Activated CD4-positive, alpha-beta T cell treated with anti-CD3 and anti-CD28 coated beads, Interleukin-2, amount 10 ng/mL, durations not matched to agents 7 days and 5 days (primary cell): Measurements from ENCODE around the gene NUDT21. TPM values are rescaled to one million over a fixed set of nuclear protein-coding genes. Genes with fewer than 3 reads are reported as not detected.
"Not testable (repeated sequence)": the region's sequence is repeated elsewhere in the genome, so short reads cannot be mapped to it uniquely, and the experiment has no call there.

Source experiments
- CTCF ChIA-PET: fragments of 350-600 bp; sonication (Branson Sonifier 250); formaldehyde crosslinking; loops from one replicate; lab custom pipeline; 2021; ENCODE audit warnings: antibody characterized with exemption; lab: Charles Lee
- POLR2A ChIA-PET: fragments of 350-600 bp; sonication (Branson Sonifier 250); formaldehyde crosslinking; loops from one replicate; lab custom pipeline; 2021; ENCODE audit warnings: antibody characterized with exemption; lab: Charles Lee
- DNase-seq: peaks from one replicate; pipeline ENCODE4 v3.0.0-alpha.2; 2020
- H3K27ac Mint-ChIP-seq: one replicate; pipeline ENCODE4 v1.8.0; 2021; ENCODE audit warnings: mild to moderate bottlenecking, moderate library complexity, mixed read lengths
- H3K27me3 Mint-ChIP-seq: one replicate; pipeline ENCODE4 v1.8.0; 2021; ENCODE audit warnings: mixed read lengths
- H3K36me3 Mint-ChIP-seq: one replicate; pipeline ENCODE4 v1.8.0; 2021; ENCODE audit warnings: low read depth, mixed read lengths
- H3K4me1 Mint-ChIP-seq: one replicate; pipeline ENCODE4 v1.8.0; 2021; ENCODE audit warnings: mixed read lengths
- H3K4me3 Mint-ChIP-seq: one replicate; pipeline ENCODE4 v1.8.0; 2021; ENCODE audit warnings: mild to moderate bottlenecking, moderate library complexity, mixed read lengths
- H3K9me3 Mint-ChIP-seq: one replicate; pipeline ENCODE4 v1.8.0; 2021; ENCODE audit warnings: mixed read lengths
- total RNA-seq, 2 experiments: library from RNA; stranded (reverse); gene quantifications; one replicate each; pipeline ENCODE4 v1.2.3, GENCODE V29; 2021

Gene NUDT21
- total RNA-seq, 2 experiments from 2014 or later, result 213 to 241 TPM

- H3K36me3 Mint-ChIP-seq, result peaks cover 86% of the 10 kb centered on the region
These were observed 68.2 kb downstream of the NUDT21 start for GRCh38 chr16:56382901-56383355.

GRCh38 chr16:56382459-56382858 is 68.7 kb downstream of the NUDT21 start:
- H3K4me1 Mint-ChIP-seq, result no peaks in the 10 kb centered on the region
- no peak overlapping the region for H3K27ac Mint-ChIP-seq
- no peak overlapping the region for H3K4me3 Mint-ChIP-seq
- H3K36me3 Mint-ChIP-seq, result peaks cover 84% of the 10 kb centered on the region
- ChIA-PET POLR2A (no interaction called here), CTCF (interaction anchor here (1.5 to 1.6 kb wide), 2 partner anchors 19 to 26 kb away, joined by 3 to 5 read pairs; no protein-coding TSS in a partner anchor)
- H3K27me3 Mint-ChIP-seq, result no peaks in the 10 kb centered on the region
- peaks cover 29% of the 10 kb centered on the region for H3K9me3 Mint-ChIP-seq
- no peak for DNase-seq

More at GRCh38 chr16:56382901-56383355, 68.2 kb downstream of the NUDT21 start:
- DNase-seq, result no peak
- Mint-ChIP-seq H3K4me1 (no peaks in the 10 kb centered on the region), H3K9me3 (peaks cover 29% of the 10 kb centered on the region), H3K27me3 (no peaks in the 10 kb centered on the region), H3K4me3 (no peak overlapping the region), H3K27ac (no peak overlapping the region)
- CTCF ChIA-PET, result interaction anchor here (1.5 to 1.6 kb wide), 2 partner anchors 18 to 26 kb away, joined by 3 to 5 read pairs; no protein-coding TSS in a partner anchor
- POLR2A ChIA-PET, result no interaction called here

GRCh38 chr16:56380778-56381485 is 70.2 kb downstream of the NUDT21 start:
- peak overlapping the region; percentile 31 for H3K27ac Mint-ChIP-seq
- peaks cover 74% of the 10 kb centered on the region for H3K36me3 Mint-ChIP-seq
- H3K27me3 Mint-ChIP-seq, CTCF ChIA-PET, DNase-seq, POLR2A ChIA-PET, H3K4me3 Mint-ChIP-seq, H3K4me1 Mint-ChIP-seq: not testable (repeated sequence)
- H3K9me3 Mint-ChIP-seq, result peaks cover 29% of the 10 kb centered on the region

Other genes starting within 250 kb of the NUDT21 start
- 10 to 100 TPM; 52.5 to 58.5 TPM for gene AMFR, start 25.8 kb downstream of the NUDT21 start, total RNA-seq
- gene OGFOD1, start 222 bp upstream of the NUDT21 start, total RNA-seq, result 10 to 100 TPM; 43.8 to 44.2 TPM
- 10 to 100 TPM; 16.7 to 21.5 TPM for gene BBS2, start 68.7 kb upstream of the NUDT21 start, total RNA-seq
- gene MT4, start 113.7 kb upstream of the NUDT21 start, total RNA-seq, result not detected
- gene MT3, start 138.2 kb upstream of the NUDT21 start, total RNA-seq, result 1 to 10 TPM; 3.0 to 3.8 TPM
- 100 to 1,000 TPM; 146 to 268 TPM for gene MT2A, start 157.3 kb upstream of the NUDT21 start, total RNA-seq
- gene MT1E, start 174.4 kb upstream of the NUDT21 start, total RNA-seq, result 100 to 1,000 TPM; 100 to 154 TPM
- not detected for gene MT1M, start 181.3 kb upstream of the NUDT21 start, total RNA-seq
- gene MT1A, start 187.3 kb upstream of the NUDT21 start, total RNA-seq, result not detected
- not detected for gene MT1B, start 200.6 kb upstream of the NUDT21 start, total RNA-seq
- gene MT1F, start 206.6 kb upstream of the NUDT21 start, total RNA-seq, result 10 to 100 TPM; 19.6 to 24.3 TPM
- 10 to 100 TPM in 1 of 2 experiments, 1 to 10 TPM in 1; 8.0 to 10.2 TPM for gene MT1G, start 216.7 kb upstream of the NUDT21 start, total RNA-seq
- gene MT1H, start 218.5 kb upstream of the NUDT21 start, total RNA-seq, result under 1 TPM; 0.62 TPM
- 10 to 100 TPM; 57.6 to 59.1 TPM for gene MT1X, start 231.1 kb upstream of the NUDT21 start, total RNA-seq